Heart left ventricle (tissue), 16 donors: ENCODE results near the gene ANLN. TPM values are rescaled to one million over a fixed set of nuclear protein-coding genes. Genes with fewer than 3 reads are reported as not detected.

Source experiments
- ATAC-seq, 4 donors: fragments of 200-7000 bp; cut with Tn5 transposase; one replicate each; pipeline ENCODE4 v1.9.1; 2020 to 2022; ENCODE audit warnings: moderate library complexity in 4 of 4, mild to moderate bottlenecking in 3 of 4, moderate number of reproducible peaks in 1 of 4
- DNase-seq, 5 donors: peaks; one replicate each; pipeline ENCODE4 v3.0.0-alpha.2; 2020
- H3K27ac ChIP-seq, 12 donors: fragments of 200-600 bp; sonication (generic) in 4 of 12; one replicate each; pipeline versions ENCODE4 v1.5.0 to v1.8.0; 2016 to 2022; ENCODE audit warnings: mild to moderate bottlenecking in 2 of 12
- H3K27me3 ChIP-seq, 9 donors: fragments of 200-600 bp; sonication (generic) in 2 of 9; one replicate each; pipeline versions ENCODE4 v1.5.1 to v1.8.0; 2016 to 2022; ENCODE audit warnings: mild to moderate bottlenecking in 3 of 9
- H3K36me3 ChIP-seq, 9 donors: fragments of 200-600 bp; sonication (generic) in 2 of 9; one replicate each; pipeline versions ENCODE4 v1.5.0 to v1.8.0; 2018 to 2022; ENCODE audit warnings: mild to moderate bottlenecking in 2 of 9
- H3K4me1 ChIP-seq, 12 donors: fragments of 200-600 bp; sonication (generic) in 4 of 12; one replicate each; pipeline versions ENCODE4 v1.5.0 to v1.8.0; 2016 to 2022; ENCODE audit warnings: mild to moderate bottlenecking in 3 of 12
- H3K4me3 ChIP-seq, 12 donors: fragments of 200-600 bp; sonication (generic) in 4 of 12; one replicate each; pipeline versions ENCODE4 v1.5.0 to v1.8.0; 2017 to 2022; ENCODE audit warnings: mild to moderate bottlenecking in 9 of 12, moderate library complexity in 4 of 12
- H3K9me3 ChIP-seq, 12 donors: fragments of 200-600 bp; sonication (generic) in 4 of 12; one replicate each; pipeline versions ENCODE4 v1.5.0 to v1.8.0; 2016 to 2022; ENCODE audit warnings: mild to moderate bottlenecking in 1 of 12
- POLR2A ChIP-seq, 2 donors: fragments of 450-650 bp; IDR thresholded peaks; one replicate each; pipeline ENCODE4 v1.6.1; 2017; ENCODE audit warnings: antibody characterized with exemption in 2 of 2, mild to moderate bottlenecking in 2 of 2, moderate library complexity in 2 of 2
- WGBS, 4 donors: extraction: QIAGEN DNeasy Blood & Tissue Kit in 2 of 4; methylation state at CpG; one replicate each; pipeline versions ENCODE4 v1.1.5 to v1.1.7; 2013 to 2018; 5-methylcytosine and 5-hydroxymethylcytosine counted together
- intact Hi-C, 10 donors: fragments of 100-400 bp; cut with DNase I; formaldehyde crosslinking; loops; one replicate each; pipeline versions ENCODE4 v1.11.1 to v1.14.2; 2022
- polyA plus RNA-seq, 2 donors: library from polyadenylated mRNA; stranded (reverse); fragments of 200-250 nt; gene quantifications; one replicate each; pipeline ENCODE4 v1.2.3, GENCODE V29; 2013
- total RNA-seq, 9 donors: library from RNA; depleted of rRNA in 2 of 9; stranded (reverse); fragments of >200 nt in 2 of 9; fragmentation: NEBNext Ultra II Directional in 3 of 9; extraction: Animal tissue kit (Norgen Biotek cat#: 25700) in 3 of 9; gene quantifications; one replicate each; pipeline versions ENCODE4 v1.1.0 to v1.2.4, GENCODE V29; 2016 to 2023
- TF ChIP-seq, protein P1 (sequence below), 12 donors: fragments of 200-600 bp; sonication (generic) in 4 of 12; IDR thresholded peaks; one replicate each; pipeline versions ENCODE4 v1.5.0 to v1.8.0; 2018 to 2022; ENCODE audit warnings: antibody characterized with exemption in 12 of 12, mild to moderate bottlenecking in 5 of 12
- donor health status: ischemic (EF 13 %, LVEDD 7.1; RV severe dilation, severe dysfunction).
- donor health status: healthy with polysubstance abuse.
- donor health status: DM: no; HTN: yes; CAD: no.
- donor health status: DM: no; HTN: no; CAD: no.
- donor health status: ischemic (EF 25% LVEDD 6.9; RV normal size, moderate dysfunction).
- donor health status: ischemic (EF 25% LVEDD 5.7; RV mildly dilated, moderate dysfunction).
- donor health status: healthy.
- donor health status: DM: yes; HTN: yes; CAD: no.
- donor health status: ischemic (EF 35%, LVEDD 5.7; RV mildly dilated, moderate dysfunction).
- donor health status: nonischemic (EF 11% LVEDD 7.7; RV severe dilation, severe dysfunction).
- donor health status: DM: yes; HTN: yes; CAD: no.
- donor health status: PGD.
- donor health status: ischemic (EF 29% LVEDD 5.4; RV normal size, mild dysfunction).
- donor health status: nonischemic (EF 23%, LVEDD 6.1; RV moderate dilation, normal function).

The ANLN gene
- total and polyA plus RNA-seq, 11 donors: 0.08 to 30.7 (median 1.5) TPM

DNA sequence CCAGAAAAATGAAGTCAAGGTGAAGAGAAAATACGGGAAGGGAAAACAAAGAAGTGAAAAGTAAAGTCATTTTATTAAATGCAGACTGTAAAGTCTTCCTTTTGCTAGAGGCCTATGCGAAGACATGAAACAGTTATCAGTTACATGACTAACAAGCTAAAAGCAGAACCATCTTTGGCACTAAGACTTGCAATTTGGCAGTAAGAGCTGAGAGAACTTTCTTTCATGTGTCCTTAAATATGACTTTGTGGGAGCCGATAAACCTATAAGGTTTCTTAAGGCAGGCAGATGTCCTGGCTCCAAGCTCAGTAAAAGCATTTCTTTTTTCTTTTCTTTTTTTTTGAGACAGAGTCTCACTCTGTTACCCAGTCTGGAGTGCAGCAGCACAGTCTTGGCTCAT, 10.4 kb downstream of the ANLN start:
- TF ChIP-seq, protein P1, sequence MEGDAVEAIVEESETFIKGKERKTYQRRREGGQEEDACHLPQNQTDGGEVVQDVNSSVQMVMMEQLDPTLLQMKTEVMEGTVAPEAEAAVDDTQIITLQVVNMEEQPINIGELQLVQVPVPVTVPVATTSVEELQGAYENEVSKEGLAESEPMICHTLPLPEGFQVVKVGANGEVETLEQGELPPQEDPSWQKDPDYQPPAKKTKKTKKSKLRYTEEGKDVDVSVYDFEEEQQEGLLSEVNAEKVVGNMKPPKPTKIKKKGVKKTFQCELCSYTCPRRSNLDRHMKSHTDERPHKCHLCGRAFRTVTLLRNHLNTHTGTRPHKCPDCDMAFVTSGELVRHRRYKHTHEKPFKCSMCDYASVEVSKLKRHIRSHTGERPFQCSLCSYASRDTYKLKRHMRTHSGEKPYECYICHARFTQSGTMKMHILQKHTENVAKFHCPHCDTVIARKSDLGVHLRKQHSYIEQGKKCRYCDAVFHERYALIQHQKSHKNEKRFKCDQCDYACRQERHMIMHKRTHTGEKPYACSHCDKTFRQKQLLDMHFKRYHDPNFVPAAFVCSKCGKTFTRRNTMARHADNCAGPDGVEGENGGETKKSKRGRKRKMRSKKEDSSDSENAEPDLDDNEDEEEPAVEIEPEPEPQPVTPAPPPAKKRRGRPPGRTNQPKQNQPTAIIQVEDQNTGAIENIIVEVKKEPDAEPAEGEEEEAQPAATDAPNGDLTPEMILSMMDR (IDR thresholded peaks at IDR 0.05): no peak
- TF ChIP-seq POLR2A (IDR thresholded peaks at IDR 0.05): no peak
- 83 to 91% (median 85%) methylated on average over 3 of the region's 3 CpGs for WGBS, 4 donors
- no peak overlapping the region for H3K27ac ChIP-seq
- H3K36me3 ChIP-seq: peaks cover 0 to 10% (median 0%) of the 10 kb centered on the region in 9 donors
- peaks cover 0 to 6% (median 0%) of the 10 kb centered on the region in 12 donors for H3K4me1 ChIP-seq
- H3K27me3 ChIP-seq: no peaks in the 10 kb centered on the region
- peaks cover 0 to 6% (median 0%) of the 10 kb centered on the region in 12 donors for H3K9me3 ChIP-seq
- no peak overlapping the region for H3K4me3 ChIP-seq
- DNase-seq: no peak
- no peak for ATAC-seq
- intact Hi-C loops: no loop called here

DNA sequence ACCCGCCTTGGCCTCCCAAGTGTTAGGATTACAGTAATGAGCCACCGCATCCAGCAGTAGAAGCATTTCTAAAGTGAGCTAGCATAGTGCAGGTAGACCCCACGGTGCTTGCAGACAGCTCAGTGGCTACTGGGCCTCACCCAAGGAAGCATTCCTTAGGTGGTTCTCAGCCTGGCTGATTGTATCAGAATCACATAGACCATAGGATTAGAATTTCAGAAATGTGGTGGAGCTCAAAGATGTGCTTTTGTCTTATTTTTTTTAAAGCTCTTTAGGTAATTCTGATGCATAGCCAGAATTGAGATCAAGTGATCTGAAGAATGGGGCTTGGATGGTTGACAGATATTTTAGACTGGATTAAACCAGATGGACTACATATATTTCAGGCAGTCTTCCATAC, 10.9 kb downstream of the ANLN start:
- 90 to 95% (median 94%) methylated on average over 3 of the region's 3 CpGs for WGBS, 4 donors
- Histone ChIP-seq H3K27me3 (no peaks in the 10 kb centered on the region), H3K4me1 (peaks cover 0 to 10% (median 0%) of the 10 kb centered on the region in 12 donors), H3K4me3 (no peak overlapping the region), H3K9me3 (peaks cover 0 to 2% (median 0%) of the 10 kb centered on the region in 12 donors), H3K36me3 (peaks cover 0 to 10% (median 0%) of the 10 kb centered on the region in 9 donors), H3K27ac (no peak overlapping the region)
- intact Hi-C loops: no loop called here
- ATAC-seq (no peak), DNase-seq (no peak)
- no peak for TF ChIP-seq POLR2A (IDR thresholded peaks at IDR 0.05)

DNA sequence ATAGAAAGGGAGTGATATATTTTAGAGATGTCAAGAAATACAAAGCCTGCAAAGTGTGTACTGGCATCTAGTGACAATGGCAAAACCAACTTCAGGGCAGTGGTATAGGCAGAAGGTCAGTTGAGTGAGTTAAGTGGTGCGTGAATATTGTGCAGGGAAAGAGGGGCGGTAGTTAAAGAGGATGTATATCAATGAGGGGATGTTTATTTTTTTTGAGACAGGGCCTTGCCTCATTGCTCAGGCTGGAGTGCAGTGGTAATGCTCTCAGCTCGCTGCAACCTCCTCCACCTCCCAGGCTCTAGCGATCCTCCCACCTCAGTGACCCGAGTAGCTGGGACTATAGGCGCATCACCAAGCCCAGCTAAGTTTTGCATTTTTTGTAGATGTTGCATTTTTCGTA, 13.8 kb downstream of the ANLN start:
- intact Hi-C loops: no loop called here

DNA sequence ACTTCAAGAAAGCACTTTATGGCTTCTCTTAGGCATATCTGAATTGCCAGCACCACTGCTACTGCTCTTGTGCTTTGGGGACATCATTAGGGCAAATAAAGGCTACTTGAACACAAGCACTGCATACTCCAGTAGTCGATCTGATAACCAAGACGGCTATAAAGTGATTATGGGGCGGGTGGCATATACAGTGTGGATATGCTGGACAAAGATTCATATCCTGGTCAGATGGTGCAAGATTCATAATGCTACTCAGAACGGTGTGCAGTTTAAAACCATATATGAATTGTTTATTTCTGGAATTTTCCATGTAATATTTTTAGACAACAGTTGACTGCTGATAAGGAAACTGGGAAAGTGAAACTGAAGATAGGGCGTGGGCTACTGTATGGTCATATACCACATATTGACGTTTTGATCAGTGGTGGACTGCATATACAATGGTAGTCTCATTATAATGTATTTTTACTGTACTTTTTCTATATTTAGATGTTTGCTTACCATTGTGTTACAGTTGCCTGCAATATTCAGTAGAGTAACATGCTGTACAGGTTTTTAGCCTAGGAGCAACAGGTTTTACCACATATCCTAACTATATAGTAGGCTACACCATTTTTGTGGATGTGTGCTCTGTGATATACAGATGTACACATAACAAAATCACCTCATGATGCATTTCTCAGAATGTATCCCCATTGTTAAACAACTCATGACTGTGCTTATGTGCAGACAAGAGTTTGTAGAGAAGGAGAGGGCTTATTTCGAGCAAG, 15.2 kb downstream of the ANLN start:
- Histone ChIP-seq H3K27me3 (no peaks in the 10 kb centered on the region), H3K4me3 (no peak overlapping the region), H3K36me3 (peaks cover 0 to 14% (median 0%) of the 10 kb centered on the region in 9 donors), H3K4me1 (peaks cover 0 to 10% (median 0%) of the 10 kb centered on the region in 12 donors), H3K9me3 (no peaks in the 10 kb centered on the region), H3K27ac (no peak overlapping the region)
- DNase-seq (no peak), ATAC-seq (no peak)
- intact Hi-C loops: no loop called here
- WGBS, 4 donors: 65 to 69% (median 67%) methylated on average over 7 of the region's 7 CpGs
- TF ChIP-seq, protein P1 (IDR thresholded peaks at IDR 0.05): no peak
- no peak for TF ChIP-seq POLR2A (IDR thresholded peaks at IDR 0.05)

More for the DNA sequence above, 13.8 kb downstream of the ANLN start:
- Histone ChIP-seq H3K4me1 (peaks cover 0 to 10% (median 0%) of the 10 kb centered on the region in 12 donors), H3K9me3 (no peaks in the 10 kb centered on the region), H3K27me3 (no peaks in the 10 kb centered on the region), H3K27ac (no peak overlapping the region), H3K36me3 (peaks cover 0 to 14% (median 0%) of the 10 kb centered on the region in 9 donors), H3K4me3 (no peak overlapping the region)
- DNase-seq (no peak), ATAC-seq (no peak)
- WGBS, 4 donors: 91 to 99% (median 97%) methylated on average over 7 of the region's 7 CpGs
- no peak for TF ChIP-seq POLR2A (IDR thresholded peaks at IDR 0.05)
- TF ChIP-seq, protein P1 (IDR thresholded peaks at IDR 0.05): no peak
